Ascending aorta (tissue), 2 donors: ENCODE measurements around the gene CERS3. TPM values are rescaled to one million over a fixed set of nuclear protein-coding genes. Genes with fewer than 3 reads are reported as not detected.

ENCODE experiments used
- DNase-seq, 2 donors: peaks; one replicate each; pipeline ENCODE4 v3.0.0-alpha.2; 2019; ENCODE audit warnings: low spot score in 2 of 2
- H3K27ac ChIP-seq, 2 donors: fragments of 200-600 bp; sonication (generic); one replicate each; pipeline ENCODE4 v1.5.1; 2016 to 2017; ENCODE audit warnings: mild to moderate bottlenecking in 1 of 2
- H3K27me3 ChIP-seq: fragments of 200-600 bp; sonication (generic); one replicate; pipeline ENCODE4 v1.5.1; 2017
- H3K36me3 ChIP-seq, 2 donors: fragments of 200-600 bp; sonication (generic); one replicate each; pipeline ENCODE4 v1.5.1; 2016
- H3K4me1 ChIP-seq, 2 donors: fragments of 200-600 bp; sonication (generic); one replicate each; pipeline ENCODE4 v1.5.1; 2016 to 2017; ENCODE audit warnings: mild to moderate bottlenecking in 1 of 2
- H3K4me3 ChIP-seq, 2 donors: fragments of 200-600 bp; sonication (generic); one replicate each; pipeline ENCODE4 v1.5.1; 2016 to 2017; ENCODE audit warnings: mild to moderate bottlenecking in 1 of 2
- H3K9me3 ChIP-seq, 2 donors: fragments of 200-600 bp; sonication (generic); one replicate each; pipeline ENCODE4 v1.5.1; 2016
- intact Hi-C: fragments of 100-400 bp; cut with DNase I; formaldehyde crosslinking; loops from one replicate; pipeline ENCODE4 v1.15.1; 2023
- total RNA-seq: library from RNA; depleted of rRNA; stranded (reverse); fragments of >200 nt; gene quantifications from one replicate; pipeline ENCODE4 v1.1.0, GENCODE V29; 2016
- TF ChIP-seq, protein P1 (sequence below), 3 experiments: fragments of 200-600 bp in 2 of 3; fragments of 450-650 bp in 1 of 3; sonication (generic) in 2 of 3; IDR thresholded peaks; one replicate each; pipeline ENCODE4 v1.5.1; 2016 to 2019; ENCODE audit warnings: antibody characterized with exemption in 3 of 3, mild to moderate bottlenecking in 1 of 3, moderate library complexity in 1 of 3

Gene CERS3
- total RNA-seq, 1 donor from 2014 or later: not detected

DNA sequence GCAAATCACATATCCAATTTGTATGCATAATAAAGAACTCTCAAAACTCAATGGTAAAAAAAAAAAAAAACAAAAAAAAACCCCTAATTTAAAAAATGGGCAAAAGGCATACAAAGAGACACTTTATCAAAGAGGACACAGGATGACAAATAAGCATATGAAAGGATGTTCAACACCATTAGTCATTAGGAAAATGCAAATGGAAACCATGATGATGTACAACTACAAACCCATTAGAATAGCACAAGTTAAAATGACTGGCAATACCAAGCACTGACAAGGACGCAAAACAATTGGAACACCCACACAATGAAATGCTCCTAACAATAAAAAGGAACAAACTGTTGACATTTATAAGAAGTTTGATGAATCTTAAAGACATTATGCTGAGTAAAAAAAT is 123.6 kb downstream of the CERS3 start:
- DNase-seq: no peak
- H3K9me3 ChIP-seq: peaks cover 0 to 38% of the 10 kb centered on the region in 2 donors
- H3K4me1 ChIP-seq: no peaks in the 10 kb centered on the region
- no peak overlapping the region for H3K27ac ChIP-seq
- intact Hi-C loops: no loop called here
- no peaks in the 10 kb centered on the region for H3K27me3 ChIP-seq
- TF ChIP-seq, protein P1, sequence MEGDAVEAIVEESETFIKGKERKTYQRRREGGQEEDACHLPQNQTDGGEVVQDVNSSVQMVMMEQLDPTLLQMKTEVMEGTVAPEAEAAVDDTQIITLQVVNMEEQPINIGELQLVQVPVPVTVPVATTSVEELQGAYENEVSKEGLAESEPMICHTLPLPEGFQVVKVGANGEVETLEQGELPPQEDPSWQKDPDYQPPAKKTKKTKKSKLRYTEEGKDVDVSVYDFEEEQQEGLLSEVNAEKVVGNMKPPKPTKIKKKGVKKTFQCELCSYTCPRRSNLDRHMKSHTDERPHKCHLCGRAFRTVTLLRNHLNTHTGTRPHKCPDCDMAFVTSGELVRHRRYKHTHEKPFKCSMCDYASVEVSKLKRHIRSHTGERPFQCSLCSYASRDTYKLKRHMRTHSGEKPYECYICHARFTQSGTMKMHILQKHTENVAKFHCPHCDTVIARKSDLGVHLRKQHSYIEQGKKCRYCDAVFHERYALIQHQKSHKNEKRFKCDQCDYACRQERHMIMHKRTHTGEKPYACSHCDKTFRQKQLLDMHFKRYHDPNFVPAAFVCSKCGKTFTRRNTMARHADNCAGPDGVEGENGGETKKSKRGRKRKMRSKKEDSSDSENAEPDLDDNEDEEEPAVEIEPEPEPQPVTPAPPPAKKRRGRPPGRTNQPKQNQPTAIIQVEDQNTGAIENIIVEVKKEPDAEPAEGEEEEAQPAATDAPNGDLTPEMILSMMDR (IDR thresholded peaks at IDR 0.05): no peak
- no peak overlapping the region for H3K4me3 ChIP-seq
- peaks cover 0 to 26% of the 10 kb centered on the region in 2 donors for H3K36me3 ChIP-seq

DNA sequence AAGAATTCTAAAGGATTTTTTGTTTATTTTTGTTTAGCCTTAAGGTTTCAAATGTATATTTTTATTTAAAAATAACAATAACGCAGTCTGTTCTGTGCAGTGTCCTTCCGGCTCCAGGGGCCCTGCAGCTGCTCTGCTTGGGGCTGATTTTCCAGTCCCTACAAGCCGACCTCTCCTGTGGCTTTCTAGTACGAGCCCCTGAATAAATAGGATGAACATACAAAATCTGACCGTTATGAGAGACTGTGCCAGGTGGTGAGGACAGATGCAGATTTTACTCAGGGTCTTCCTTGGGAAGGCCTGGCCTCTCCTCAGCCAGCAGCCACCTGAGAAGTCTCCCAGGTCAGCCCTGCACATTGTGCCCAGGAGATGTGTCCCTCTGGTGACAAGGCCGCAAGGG is 127.8 kb downstream of the CERS3 start:
- Histone ChIP-seq H3K27ac (no peak overlapping the region), H3K36me3 (peaks cover 0 to 32% of the 10 kb centered on the region in 2 donors), H3K9me3 (peaks cover 0 to 37% of the 10 kb centered on the region in 2 donors), H3K4me3 (no peak overlapping the region), H3K4me1 (no peaks in the 10 kb centered on the region), H3K27me3 (no peaks in the 10 kb centered on the region)
- intact Hi-C loops: no loop called here
- TF ChIP-seq, protein P1 (IDR thresholded peaks at IDR 0.05): no peak
- no peak for DNase-seq

DNA sequence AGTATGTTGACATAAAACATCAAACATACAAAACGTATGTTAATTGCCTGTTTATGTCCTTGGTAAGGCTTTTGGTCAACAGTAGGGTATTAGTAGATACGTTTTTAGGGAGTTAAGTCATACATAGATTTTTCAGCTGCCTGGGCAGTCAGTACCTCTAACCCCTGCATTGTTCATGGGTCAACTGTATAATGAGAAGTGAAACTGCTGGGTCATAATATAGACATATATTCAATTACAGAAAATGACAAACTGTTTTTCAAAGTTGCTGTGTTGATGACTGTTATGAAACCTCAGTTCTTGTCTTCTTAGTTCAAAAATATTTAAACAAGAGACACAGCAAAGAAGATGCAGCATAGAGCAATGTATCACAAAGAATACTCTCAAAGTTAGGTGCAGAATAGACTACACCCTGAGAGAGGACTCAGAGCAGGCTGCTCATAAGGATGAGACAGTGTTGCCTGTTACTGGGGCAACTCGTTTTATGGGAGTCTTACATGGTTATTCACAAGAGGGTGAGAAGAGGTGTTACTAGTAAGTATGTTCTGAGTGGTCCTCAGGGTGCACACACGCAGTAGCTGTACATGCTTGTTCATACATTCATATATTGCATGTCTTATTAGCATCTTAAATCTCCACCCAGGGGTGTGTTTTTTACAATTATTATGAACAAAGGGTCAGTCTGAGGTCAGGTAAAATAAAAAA is 133.9 kb downstream of the CERS3 start:
- Histone ChIP-seq H3K36me3 (peaks cover 0 to 3% of the 10 kb centered on the region in 2 donors), H3K27ac (no peak overlapping the region), H3K4me3 (no peak overlapping the region), H3K4me1 (no peaks in the 10 kb centered on the region), H3K27me3 (no peaks in the 10 kb centered on the region), H3K9me3 (peaks cover 0 to 27% of the 10 kb centered on the region in 2 donors)
- intact Hi-C loops: no loop called here
- no peak for DNase-seq
- TF ChIP-seq, protein P1 (IDR thresholded peaks at IDR 0.05): no peak

DNA sequence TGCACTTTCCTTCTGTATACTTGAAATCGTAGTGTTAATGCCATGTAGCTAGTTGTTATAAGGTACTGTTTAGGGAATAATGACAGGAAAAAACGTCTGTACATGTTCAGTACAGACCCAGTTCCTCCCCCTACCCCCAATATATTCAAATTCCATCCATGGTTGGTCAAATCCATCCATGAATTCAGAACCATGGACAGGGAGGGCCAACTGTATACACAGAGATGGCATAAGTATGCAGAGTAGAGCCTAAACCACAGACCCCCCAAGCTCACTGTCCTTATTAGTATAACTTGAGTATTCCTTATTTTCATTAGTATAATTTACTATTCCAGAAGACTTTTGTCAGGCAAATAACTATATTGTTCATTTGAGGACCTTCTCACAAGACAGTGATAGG is 135.7 kb downstream of the CERS3 start:
- Histone ChIP-seq H3K36me3 (no peaks in the 10 kb centered on the region), H3K9me3 (peaks cover 0 to 29% of the 10 kb centered on the region in 2 donors), H3K27me3 (no peaks in the 10 kb centered on the region), H3K4me3 (no peak overlapping the region), H3K27ac (no peak overlapping the region), H3K4me1 (no peaks in the 10 kb centered on the region)
- intact Hi-C loops: no loop called here
- TF ChIP-seq, protein P1 (IDR thresholded peaks at IDR 0.05): no peak
- no peak for DNase-seq

DNA sequence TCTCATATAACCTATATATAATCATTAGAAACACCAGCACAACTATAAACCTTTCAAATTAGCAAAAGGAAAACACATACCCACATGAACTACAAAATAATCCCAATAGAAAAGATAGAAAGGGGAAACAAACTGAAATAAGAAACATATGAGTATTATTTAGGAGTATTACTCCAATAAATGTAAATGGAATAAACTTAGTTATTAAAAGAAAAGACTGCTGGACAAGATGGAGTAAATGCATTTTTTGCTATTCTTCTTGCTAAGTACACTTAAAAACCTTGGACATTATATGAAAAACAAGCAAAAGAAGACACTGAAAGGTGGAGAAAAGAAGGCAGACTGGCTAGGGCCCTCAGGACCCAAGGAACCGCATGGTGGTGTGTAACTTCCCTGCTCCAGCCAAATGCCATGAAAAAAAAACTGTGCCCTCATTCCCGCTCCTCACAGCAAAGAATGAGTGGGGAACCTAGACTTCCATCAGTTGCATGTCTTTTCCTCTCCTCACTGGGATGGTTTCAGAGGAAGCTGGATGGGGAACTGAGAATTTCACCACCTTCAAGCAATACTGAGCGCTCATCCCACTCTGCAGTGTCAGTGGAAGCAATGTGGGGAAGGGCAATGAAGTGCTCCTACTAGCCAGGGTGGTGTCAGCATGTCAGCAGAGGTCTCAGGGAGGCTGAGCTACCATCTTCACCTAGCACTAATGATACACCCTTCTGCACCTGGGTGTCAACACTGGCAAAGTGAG is 143.3 kb downstream of the CERS3 start:
- TF ChIP-seq, protein P1 (IDR thresholded peaks at IDR 0.05): no peak
- intact Hi-C loops: no loop called here

More for the DNA sequence above, 143.3 kb downstream of the CERS3 start:
- Histone ChIP-seq H3K27me3 (no peaks in the 10 kb centered on the region), H3K27ac (no peak overlapping the region), H3K9me3 (peaks cover 13 to 39% of the 10 kb centered on the region in 2 donors), H3K4me3 (no peak overlapping the region), H3K4me1 (no peaks in the 10 kb centered on the region), H3K36me3 (peaks cover 7 to 24% of the 10 kb centered on the region in 2 donors)
- no peak for DNase-seq
